GM21723 (cell line): Measurements from ENCODE around the gene CDK1.
"Not testable (repeated sequence)": the region's sequence is repeated elsewhere in the genome, so short reads cannot be mapped to it uniquely, and the experiment has no call there.

Experiments
- ATAC-seq: cut with Tn5 transposase; IDR thresholded peaks from one replicate; pipeline ENCODE4 v1.9.1; 2021; ENCODE audit warnings: mild to moderate bottlenecking, moderate library complexity; ENCODE audit not compliant: unreplicated experiment

Gene CDK1

DNA sequence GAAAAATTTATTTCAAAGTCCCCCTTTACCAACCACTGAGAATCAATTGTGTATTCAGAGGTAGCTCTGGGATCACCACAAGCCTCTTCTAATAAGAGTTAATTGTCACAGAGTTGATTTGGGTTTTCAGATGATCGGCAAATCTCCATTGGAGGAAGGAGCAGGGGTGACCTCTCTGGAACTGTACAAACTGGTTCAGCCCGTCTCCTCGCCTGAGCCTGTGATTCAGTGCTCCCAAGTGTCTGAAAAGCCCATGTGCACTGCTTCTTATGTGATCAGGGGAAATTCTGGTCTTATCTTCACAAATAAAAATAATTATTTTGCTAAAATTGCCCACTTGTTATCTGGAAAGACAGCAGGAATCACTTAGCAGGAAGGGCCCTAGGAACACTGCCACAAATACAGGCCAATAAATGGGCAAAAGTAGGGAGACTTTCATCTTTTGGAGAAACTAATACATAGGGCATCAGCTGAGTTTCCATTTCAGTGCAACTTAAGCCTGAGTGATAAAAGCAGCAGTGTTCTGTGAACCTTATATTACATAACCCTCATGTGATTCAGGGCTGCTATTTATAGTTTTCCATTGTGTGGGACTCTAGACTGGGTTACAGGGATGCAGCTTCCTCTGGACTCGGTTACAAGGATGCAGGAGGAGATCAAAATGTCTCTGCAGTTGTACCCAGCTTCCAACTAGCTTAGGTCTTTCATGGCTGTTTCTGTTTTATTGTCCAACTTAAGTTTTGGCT is 32.3 kb downstream of the CDK1 start:
- ATAC-seq, result no peak

DNA sequence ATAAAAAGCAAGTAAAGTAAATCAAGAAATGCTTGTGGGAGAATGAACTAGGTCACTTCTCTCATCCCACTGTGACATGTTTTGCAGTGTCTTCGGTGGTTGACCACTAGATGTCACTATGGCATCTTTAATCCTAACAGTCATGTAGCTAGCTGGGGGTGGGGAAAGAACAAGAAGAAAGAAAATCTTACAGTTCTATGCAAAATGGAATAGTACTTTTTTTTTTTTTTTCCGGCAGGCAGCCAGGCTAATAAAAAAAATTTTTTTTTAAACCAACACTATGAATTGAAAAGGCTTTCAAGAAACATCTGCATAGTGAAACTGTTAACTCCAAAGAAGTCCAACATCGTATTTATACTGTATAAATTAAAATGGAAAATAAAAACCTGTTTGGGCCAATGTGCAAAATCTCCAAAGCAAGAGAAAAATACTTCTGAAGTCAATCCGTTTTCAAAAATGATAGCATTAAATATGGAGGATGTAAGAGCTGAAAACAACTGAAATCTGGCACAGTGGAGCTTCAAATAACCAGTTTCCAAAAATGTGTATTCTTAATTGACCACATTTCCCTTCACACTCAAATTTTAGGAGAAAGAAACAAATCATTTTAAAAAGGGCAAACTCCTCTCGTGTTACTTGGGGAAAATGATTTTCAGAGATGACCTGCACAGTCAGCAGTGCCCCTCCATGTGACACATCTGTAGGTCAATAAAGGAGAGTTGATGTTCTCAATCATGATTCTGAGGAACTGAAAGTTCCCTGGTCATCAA is 38.5 kb downstream of the CDK1 start:
- ATAC-seq, result peak; percentile 88

DNA sequence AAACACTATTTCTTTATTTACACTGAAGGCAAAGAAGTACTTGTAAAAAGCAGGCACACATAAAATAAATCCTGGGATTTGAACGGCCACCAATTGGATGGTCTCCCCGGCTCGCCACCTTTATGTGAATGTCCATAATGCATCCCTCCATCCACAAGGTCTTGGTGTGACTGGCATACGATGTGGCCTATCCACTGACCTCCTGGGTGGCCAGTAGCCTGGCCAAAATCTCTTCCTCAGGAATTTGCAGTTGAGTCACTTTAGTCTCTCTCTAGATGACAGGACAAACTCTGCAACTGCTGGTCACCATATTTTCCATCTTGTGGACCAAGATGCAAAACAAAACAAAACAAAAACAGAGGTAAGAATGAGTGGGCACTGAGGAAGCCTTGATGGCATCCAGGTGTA is 39.1 kb downstream of the CDK1 start:
- no peak for ATAC-seq

- no peak for ATAC-seq
Measured at GRCh38 chr10:60818134-60818770, 40.0 kb downstream of the CDK1 start.

- no peak for ATAC-seq
Measured at GRCh38 chr10:60819271-60819670, 41.0 kb downstream of the CDK1 start.

DNA sequence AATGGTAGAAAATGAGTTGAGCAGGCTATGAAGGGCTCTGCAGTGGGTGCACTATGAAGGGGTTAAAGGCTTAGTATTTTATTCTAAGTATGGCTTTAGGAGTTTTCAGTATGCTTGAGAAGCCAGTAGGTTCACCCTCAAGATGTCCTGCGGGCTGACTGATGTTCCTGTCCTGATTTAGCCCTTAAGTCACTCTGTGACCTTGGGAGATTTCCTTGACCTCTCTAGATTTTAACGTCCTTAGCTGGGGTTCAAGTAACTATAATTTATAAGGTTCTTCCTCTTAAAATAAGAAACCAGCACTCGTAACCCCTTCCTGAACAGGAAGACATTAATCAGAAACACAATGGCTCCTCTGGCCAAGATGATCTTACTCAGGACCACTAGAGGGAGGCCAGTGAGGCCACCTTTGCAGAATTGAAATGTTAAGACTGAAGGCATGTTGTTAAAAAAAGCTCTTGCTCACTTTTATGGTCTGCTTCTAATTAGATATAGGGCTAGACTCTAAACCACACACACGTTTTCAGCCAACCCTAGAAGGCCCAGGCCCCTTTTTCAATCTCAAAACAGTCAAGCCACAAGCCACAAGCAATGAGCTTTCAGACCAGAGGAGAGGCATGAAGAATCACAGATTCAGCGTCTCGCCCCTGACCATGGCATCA is 41.9 kb downstream of the CDK1 start:
- ATAC-seq, result peak; percentile 67

- ATAC-seq, result no peak
Measured at GRCh38 chr10:60821656-60822055, 43.4 kb downstream of the CDK1 start.

- no peak for ATAC-seq
Measured at GRCh38 chr10:60822809-60823208, 44.5 kb downstream of the CDK1 start.

- no peak for ATAC-seq
Measured at GRCh38 chr10:60823324-60823723, 45.0 kb downstream of the CDK1 start.

- no peak for ATAC-seq
Measured at GRCh38 chr10:60825520-60825919, 47.2 kb downstream of the CDK1 start.

- ATAC-seq, result no peak
Measured at GRCh38 chr10:60827791-60828488, 49.7 kb downstream of the CDK1 start.

- ATAC-seq, result no peak
Measured at GRCh38 chr10:60828489-60828852, 50.2 kb downstream of the CDK1 start.

DNA sequence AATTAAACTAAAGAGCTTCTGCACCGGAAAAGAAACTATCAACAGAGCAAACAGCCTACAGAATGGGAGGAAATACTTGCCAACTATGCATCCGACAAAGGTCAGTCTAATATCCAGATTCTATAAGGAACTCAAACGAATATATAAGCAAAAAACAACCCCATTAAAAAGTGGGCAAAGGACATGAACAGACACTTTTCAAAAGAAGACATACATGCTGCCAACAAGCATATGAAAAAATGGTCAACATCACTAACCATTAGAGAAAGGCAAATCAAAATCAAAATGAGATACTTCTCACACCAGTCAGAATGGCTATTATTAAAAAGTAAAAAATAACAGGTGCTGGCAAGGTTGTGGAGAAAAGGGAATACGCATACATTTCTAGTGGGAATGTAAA is 53.9 kb downstream of the CDK1 start:
- not testable (repeated sequence) for ATAC-seq

GRCh38 chr10:60834401-60834800 is 56.1 kb downstream of the CDK1 start:
- no peak for ATAC-seq

GRCh38 chr10:60835049-60835448 is 56.8 kb downstream of the CDK1 start:
- ATAC-seq, result no peak

- not testable (repeated sequence) for ATAC-seq
Measured at GRCh38 chr10:60841227-60841626, 62.9 kb downstream of the CDK1 start.

DNA sequence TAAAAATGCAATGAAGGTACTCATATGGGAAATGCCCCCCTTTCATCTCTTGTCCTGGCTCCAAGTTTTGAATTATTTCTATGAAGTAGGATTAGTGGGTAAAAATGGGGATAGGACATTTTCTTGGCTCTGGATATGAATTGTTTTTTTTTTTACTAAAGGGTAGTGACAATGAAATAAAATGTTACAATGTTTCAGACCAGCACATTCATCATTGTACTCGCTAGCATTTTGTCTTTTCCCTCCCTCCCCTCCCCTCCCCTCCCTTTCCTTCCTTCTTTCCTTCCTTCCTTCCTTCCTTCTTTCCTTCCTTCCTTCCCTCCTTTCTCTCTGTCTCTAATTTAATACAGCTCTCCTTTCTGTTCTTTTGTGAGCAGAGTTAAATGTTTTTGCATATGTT is 64.4 kb downstream of the CDK1 start:
- no peak for ATAC-seq
